ENCODE data around the gene PIEZO2. TPM values are rescaled to one million over a fixed set of nuclear protein-coding genes. Genes with fewer than 3 reads are reported as not detected.

Gene PIEZO2
- total RNA-seq, 2 experiments from 2014 or later: not detected

- Mint-ChIP-seq H3K4me3 (no peak overlapping the region), H3K4me1 (no peaks in the 10 kb centered on the region), H3K9me3 (no peaks in the 10 kb centered on the region), H3K27me3 (no peaks in the 10 kb centered on the region), H3K27ac (no peak overlapping the region), H3K36me3 (no peaks in the 10 kb centered on the region)
- no peak for DNase-seq
These were observed 40.4 kb downstream of the PIEZO2 start for GRCh38 chr18:11108947-11109346.

GRCh38 chr18:11106894-11107293 is 42.5 kb downstream of the PIEZO2 start:
- Mint-ChIP-seq H3K4me1 (no peaks in the 10 kb centered on the region), H3K9me3 (no peaks in the 10 kb centered on the region), H3K27me3 (no peaks in the 10 kb centered on the region), H3K4me3 (no peak overlapping the region), H3K36me3 (no peaks in the 10 kb centered on the region), H3K27ac (no peak overlapping the region)
- DNase-seq: no peak

DNA sequence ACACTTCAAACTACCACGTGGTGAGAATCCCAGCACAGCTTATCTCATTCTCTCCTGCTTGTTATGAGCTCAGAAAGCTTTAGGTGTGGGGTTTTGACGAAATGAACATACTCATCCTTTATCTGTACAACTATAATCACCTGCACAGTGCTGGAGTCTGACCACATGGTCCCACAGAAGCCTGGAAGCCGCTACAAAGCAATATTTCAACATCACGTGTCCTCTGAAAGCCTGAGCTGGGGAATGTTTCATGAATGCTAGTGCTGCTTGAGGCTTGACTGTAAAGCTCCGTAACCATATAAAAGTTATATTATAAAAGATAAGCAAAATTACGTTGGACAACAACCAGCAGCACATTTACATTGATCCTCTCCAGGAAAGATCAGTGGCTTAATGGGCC is 43.9 kb downstream of the PIEZO2 start:
- H3K9me3 Mint-ChIP-seq: no peaks in the 10 kb centered on the region
- no peak overlapping the region for H3K4me3 Mint-ChIP-seq

DNA sequence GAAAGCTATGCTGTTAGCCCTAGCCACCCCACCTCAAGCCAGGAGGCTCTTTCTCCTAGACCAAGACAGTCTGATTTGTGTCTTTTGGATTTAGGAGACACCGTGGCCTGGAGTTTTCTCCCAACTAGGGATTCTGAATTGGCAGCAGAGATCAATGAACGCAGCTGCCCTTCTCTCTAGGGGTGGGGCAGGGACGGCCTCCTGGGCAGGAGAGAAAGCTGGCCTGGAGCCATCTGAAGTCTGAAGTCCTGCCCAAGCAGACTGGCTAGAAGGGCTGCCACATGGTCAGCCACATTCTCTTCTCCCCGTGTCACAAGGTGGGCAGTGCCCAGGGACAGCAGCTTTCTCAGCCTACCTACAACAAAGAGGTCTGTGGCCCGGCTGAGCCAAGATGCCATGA is 45.1 kb downstream of the PIEZO2 start:
- no peak overlapping the region for H3K27ac Mint-ChIP-seq
- no peaks in the 10 kb centered on the region for H3K9me3 Mint-ChIP-seq
- no peak for DNase-seq
- H3K4me1 Mint-ChIP-seq: no peaks in the 10 kb centered on the region
- no peaks in the 10 kb centered on the region for H3K27me3 Mint-ChIP-seq
- no peaks in the 10 kb centered on the region for H3K36me3 Mint-ChIP-seq
- H3K4me3 Mint-ChIP-seq: no peak overlapping the region

More for the DNA sequence above, 43.9 kb downstream of the PIEZO2 start:
- DNase-seq: no peak
- Mint-ChIP-seq H3K4me1 (no peaks in the 10 kb centered on the region), H3K27ac (no peak overlapping the region), H3K36me3 (no peaks in the 10 kb centered on the region), H3K27me3 (no peaks in the 10 kb centered on the region)

- no peaks in the 10 kb centered on the region for H3K36me3 Mint-ChIP-seq
- H3K27ac Mint-ChIP-seq: no peak overlapping the region
- no peaks in the 10 kb centered on the region for H3K9me3 Mint-ChIP-seq
These were observed 52.3 kb downstream of the PIEZO2 start for GRCh38 chr18:11096839-11097750.

GRCh38 chr18:11096411-11096810 is 53.0 kb downstream of the PIEZO2 start:
- no peaks in the 10 kb centered on the region for H3K27me3 Mint-ChIP-seq
- no peaks in the 10 kb centered on the region for H3K36me3 Mint-ChIP-seq
- no peaks in the 10 kb centered on the region for H3K4me1 Mint-ChIP-seq
- H3K9me3 Mint-ChIP-seq: no peaks in the 10 kb centered on the region
- no peak overlapping the region for H3K27ac Mint-ChIP-seq
- H3K4me3 Mint-ChIP-seq: no peak overlapping the region
- no peak for DNase-seq

More at GRCh38 chr18:11096839-11097750, 52.3 kb downstream of the PIEZO2 start:
- H3K4me3 Mint-ChIP-seq: no peak overlapping the region
- H3K27me3 Mint-ChIP-seq: no peaks in the 10 kb centered on the region
- no peaks in the 10 kb centered on the region for H3K4me1 Mint-ChIP-seq
- no peak for DNase-seq

GRCh38 chr18:11095674-11096293 is 53.6 kb downstream of the PIEZO2 start:
- Mint-ChIP-seq H3K36me3 (no peaks in the 10 kb centered on the region), H3K4me1 (no peaks in the 10 kb centered on the region), H3K9me3 (no peaks in the 10 kb centered on the region), H3K27ac (no peak overlapping the region), H3K27me3 (no peaks in the 10 kb centered on the region), H3K4me3 (no peak overlapping the region)
- DNase-seq: no peak

DNA sequence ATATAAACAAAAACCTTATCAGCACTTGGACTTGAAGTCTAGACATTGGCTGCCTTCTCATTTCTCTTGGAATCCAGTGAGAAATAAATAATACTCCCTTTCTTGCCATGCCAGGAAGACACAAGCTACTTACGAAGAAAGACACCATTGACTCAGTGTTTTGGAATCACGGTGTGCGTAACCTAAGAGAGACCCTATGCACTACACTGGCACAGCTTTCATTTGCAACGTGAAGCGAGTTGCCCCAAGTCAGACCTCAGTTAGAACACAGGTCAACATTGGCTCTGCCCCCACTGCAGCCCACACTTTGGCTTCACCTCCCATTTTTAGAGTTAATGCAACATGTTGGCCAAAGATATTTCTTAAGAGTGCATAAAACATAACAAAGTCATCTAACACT is 54.2 kb downstream of the PIEZO2 start:
- Mint-ChIP-seq H3K27me3 (no peaks in the 10 kb centered on the region), H3K27ac (no peak overlapping the region), H3K9me3 (no peaks in the 10 kb centered on the region), H3K36me3 (no peaks in the 10 kb centered on the region), H3K4me3 (no peak overlapping the region), H3K4me1 (no peaks in the 10 kb centered on the region)
- DNase-seq: no peak

DNA sequence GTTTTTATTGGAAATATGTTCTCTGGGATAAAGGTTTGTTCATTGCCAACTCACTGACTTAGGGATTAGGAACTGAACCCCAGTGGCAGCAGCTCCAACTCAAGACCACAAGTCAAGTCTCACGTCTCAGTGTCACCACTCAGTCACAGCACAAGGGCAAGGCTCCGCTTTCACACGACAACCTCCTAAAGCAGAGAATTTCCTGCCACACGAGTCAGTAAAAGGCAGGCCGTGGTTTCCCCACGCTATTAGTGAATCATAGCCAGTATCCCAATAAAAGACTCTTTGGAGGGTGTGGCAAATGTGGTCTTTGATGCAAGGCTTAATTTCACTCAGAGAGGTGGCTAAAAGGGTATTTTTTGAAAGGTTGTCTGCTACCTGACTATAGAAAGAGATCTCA is 57.6 kb downstream of the PIEZO2 start:
- no peak overlapping the region for H3K4me3 Mint-ChIP-seq

GRCh38 chr18:11089931-11090715 is 59.2 kb downstream of the PIEZO2 start:
- H3K9me3 Mint-ChIP-seq: no peaks in the 10 kb centered on the region
- no peak for DNase-seq
- H3K27me3 Mint-ChIP-seq: peaks cover 3% of the 10 kb centered on the region
- H3K4me1 Mint-ChIP-seq: no peaks in the 10 kb centered on the region
- no peak overlapping the region for H3K4me3 Mint-ChIP-seq
- H3K36me3 Mint-ChIP-seq: no peaks in the 10 kb centered on the region
- H3K27ac Mint-ChIP-seq: no peak overlapping the region

More for the DNA sequence above, 57.6 kb downstream of the PIEZO2 start:
- no peak overlapping the region for H3K27ac Mint-ChIP-seq
- DNase-seq: no peak
- H3K4me1 Mint-ChIP-seq: no peaks in the 10 kb centered on the region
- H3K36me3 Mint-ChIP-seq: no peaks in the 10 kb centered on the region
- H3K9me3 Mint-ChIP-seq: no peaks in the 10 kb centered on the region
- H3K27me3 Mint-ChIP-seq: peaks cover 3% of the 10 kb centered on the region

DNA sequence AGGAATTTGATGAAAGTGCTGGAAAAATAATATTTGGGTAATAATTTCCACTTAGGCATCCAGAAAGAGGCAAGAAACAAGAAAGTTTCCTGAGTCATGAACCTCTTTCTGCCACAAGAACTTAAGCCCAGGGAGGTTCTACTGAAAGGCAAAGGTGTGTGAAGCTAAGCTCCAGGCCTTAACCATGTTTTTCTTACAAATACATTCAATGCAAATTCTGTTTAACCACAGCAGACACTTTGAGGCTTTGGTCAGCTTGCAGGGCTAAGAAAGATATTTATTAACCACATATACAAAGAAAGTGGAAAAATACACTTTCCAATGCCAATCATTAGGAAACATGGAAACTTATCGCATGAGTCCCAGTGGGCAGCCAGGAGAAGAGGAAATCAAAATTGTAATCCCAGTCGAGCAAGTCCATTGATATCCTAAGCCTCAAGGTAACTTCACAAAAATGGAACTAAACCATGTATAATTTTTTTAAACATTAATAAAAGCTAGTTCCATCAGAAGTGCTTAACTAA is 68.3 kb downstream of the PIEZO2 start:
- Mint-ChIP-seq H3K27me3 (peaks cover 6% of the 10 kb centered on the region), H3K4me1 (no peaks in the 10 kb centered on the region), H3K4me3 (no peak overlapping the region), H3K9me3 (no peaks in the 10 kb centered on the region), H3K27ac (no peak overlapping the region), H3K36me3 (no peaks in the 10 kb centered on the region)
- no peak for DNase-seq

DNA sequence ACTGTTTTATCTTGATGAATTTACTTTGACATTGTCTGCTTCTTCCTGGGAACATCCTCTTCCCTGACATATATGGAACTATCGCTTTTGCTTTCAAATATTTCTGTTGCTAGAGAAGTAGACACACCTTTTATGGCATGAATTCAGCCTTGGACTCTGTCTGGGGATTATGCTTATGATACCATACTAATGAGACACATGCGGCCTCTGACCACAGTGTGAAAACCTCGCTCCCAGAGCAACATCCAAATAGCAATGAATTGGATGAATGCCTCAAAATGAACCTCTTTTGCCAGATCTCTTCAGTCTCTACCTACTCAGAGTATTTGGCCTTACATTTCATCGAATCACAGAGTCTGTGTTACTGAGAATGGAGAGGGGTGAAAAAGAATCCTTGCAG is 70.9 kb downstream of the PIEZO2 start:
- H3K4me1 Mint-ChIP-seq: no peaks in the 10 kb centered on the region
- peaks cover 4% of the 10 kb centered on the region for H3K27me3 Mint-ChIP-seq
- no peaks in the 10 kb centered on the region for H3K36me3 Mint-ChIP-seq
- H3K9me3 Mint-ChIP-seq: no peaks in the 10 kb centered on the region
- H3K27ac Mint-ChIP-seq: no peak overlapping the region
- H3K4me3 Mint-ChIP-seq: no peak overlapping the region
- DNase-seq: no peak

GRCh38 chr18:11077548-11078187 is 71.7 kb downstream of the PIEZO2 start:
- no peaks in the 10 kb centered on the region for H3K27me3 Mint-ChIP-seq
- H3K4me3 Mint-ChIP-seq: no peak overlapping the region
- DNase-seq: no peak
- no peaks in the 10 kb centered on the region for H3K9me3 Mint-ChIP-seq
- no peak overlapping the region for H3K27ac Mint-ChIP-seq
- no peaks in the 10 kb centered on the region for H3K4me1 Mint-ChIP-seq
- H3K36me3 Mint-ChIP-seq: no peaks in the 10 kb centered on the region

- no peak overlapping the region for H3K4me3 Mint-ChIP-seq
- H3K27me3 Mint-ChIP-seq: no peaks in the 10 kb centered on the region
- no peak for DNase-seq
- H3K27ac Mint-ChIP-seq: no peak overlapping the region
- H3K9me3 Mint-ChIP-seq: no peaks in the 10 kb centered on the region
- H3K36me3 Mint-ChIP-seq: no peaks in the 10 kb centered on the region
- H3K4me1 Mint-ChIP-seq: no peaks in the 10 kb centered on the region
These were observed 74.5 kb downstream of the PIEZO2 start for GRCh38 chr18:11074889-11075288.
